Activated CD8-positive, alpha-beta memory T cell treated with anti-CD3 and anti-CD28 coated beads, Interleukin-2, amount 50 U/mL, for 48 hours (primary cell): Measurements from ENCODE around the gene WASF2.
A peak's percentile ranks its signal among the peaks of the same experiment; 100 is the strongest.
"Not testable (repeated sequence)": the region's sequence is repeated elsewhere in the genome, so short reads cannot be mapped to it uniquely, and the experiment has no call there.

Source experiments
- DNase-seq: peaks from one replicate; pipeline ENCODE4 v3.0.0-alpha.2; 2020

WASF2 gene

DNA sequence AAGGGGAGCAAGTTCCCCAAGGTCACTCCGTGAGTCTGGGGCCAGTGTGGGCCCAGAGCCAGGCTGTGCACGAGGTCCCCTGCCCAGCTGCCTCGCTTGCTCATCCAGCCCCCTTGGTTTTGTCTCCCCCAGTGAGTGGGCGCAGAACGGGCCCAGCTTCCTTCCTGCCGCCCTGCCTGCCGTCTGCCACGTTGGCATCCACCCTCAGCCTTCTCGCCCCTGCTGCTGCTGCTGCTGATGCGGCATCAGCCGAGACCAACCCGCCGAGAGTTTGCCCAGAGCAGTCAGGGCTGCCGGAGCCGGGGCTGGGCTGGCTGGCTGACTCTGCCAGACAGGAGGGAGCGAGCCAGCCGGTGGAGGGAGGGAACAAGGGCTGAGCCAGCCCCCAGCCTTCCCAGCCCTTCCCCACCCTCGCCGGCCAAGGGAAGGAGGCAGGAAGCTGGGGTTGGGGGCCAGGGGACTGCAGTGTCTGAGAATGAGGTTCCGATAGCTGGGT lies 31.4 kb upstream of the WASF2 start:
- DNase-seq: peak; percentile 83

DNA sequence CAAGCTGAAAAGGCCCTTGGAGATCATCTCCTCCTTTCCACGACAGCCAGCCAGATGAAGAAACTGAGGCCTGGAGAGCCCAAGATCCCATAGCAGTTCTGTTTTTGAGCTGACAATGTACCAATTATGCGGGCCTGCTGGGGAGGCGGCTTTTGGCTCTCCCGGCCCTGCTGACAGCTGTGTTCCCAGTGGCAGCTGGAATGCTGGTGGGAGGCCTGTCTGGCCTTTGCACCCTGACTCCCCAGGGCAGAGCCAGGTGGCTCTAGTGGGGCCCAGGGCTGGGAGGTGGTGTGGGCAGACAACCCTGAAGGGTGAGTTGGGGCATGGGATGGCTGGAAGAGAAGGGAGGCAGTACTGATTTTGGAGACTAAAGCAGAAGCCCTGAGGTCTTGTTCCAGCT lies 30.7 kb upstream of the WASF2 start:
- peak; percentile 61 for DNase-seq

DNA sequence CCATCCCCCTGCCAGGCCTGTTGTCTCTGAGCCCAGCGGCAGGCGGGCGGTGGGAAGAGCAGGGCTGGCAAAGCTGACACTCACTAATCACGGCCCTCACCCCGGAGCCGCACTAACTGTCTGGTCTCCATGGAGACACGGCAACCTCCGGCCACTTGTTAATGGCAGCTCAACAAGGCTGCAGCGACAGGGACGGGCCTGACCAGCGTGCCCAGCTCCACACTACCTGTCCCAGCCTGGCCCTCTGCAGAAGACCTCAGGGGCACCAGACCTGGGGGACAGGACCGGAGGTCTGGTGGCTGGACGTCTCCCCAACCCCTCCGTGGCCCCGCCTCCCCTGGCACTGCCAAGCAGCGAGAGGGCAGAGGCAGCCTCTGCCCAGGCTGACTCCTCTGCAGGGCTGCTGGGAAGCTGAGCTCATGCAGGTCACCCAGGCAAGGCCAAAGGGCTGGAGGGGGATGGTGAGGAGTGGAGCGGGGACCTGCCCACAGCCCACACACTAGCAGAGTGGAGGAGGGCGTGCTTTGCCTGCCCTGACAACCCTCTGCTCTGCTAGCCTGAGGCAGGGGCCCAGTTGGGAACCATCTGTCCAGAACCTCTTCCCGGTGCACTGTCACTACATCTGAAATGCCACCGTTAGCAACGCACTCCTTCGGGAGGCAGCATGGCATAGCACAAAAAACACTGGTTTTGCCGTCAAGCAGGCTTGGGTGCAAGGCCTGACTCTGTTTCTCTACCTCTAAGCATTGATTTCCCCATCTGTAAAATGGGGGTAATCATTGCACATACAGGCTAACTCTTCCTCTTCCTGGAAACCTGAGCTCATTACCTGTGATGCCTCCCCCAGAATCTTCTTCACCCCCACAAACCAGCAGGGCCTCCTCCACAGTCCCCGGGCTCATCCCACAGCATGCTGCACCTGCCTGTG lies 29.6 kb upstream of the WASF2 start:
- DNase-seq: no peak

DNA sequence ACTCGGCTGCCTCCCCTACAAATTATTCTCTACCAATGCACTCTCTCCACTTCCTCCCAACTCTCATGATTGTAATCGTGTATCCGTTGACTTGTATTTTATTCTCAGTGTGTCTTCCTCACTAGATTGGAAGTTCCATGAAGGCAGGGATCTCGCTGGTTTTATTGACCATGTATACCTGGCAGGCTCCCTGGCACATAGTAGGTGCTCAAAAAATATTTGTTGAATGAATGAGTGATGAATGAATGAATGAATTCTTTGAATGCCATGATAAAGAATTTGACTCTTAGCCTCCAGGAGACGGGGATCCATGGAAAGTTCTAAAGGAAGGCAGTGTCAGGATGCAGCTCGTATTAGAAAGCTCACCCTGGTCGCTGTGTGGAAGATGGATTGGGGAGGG lies 28.8 kb upstream of the WASF2 start:
- no peak for DNase-seq

DNA sequence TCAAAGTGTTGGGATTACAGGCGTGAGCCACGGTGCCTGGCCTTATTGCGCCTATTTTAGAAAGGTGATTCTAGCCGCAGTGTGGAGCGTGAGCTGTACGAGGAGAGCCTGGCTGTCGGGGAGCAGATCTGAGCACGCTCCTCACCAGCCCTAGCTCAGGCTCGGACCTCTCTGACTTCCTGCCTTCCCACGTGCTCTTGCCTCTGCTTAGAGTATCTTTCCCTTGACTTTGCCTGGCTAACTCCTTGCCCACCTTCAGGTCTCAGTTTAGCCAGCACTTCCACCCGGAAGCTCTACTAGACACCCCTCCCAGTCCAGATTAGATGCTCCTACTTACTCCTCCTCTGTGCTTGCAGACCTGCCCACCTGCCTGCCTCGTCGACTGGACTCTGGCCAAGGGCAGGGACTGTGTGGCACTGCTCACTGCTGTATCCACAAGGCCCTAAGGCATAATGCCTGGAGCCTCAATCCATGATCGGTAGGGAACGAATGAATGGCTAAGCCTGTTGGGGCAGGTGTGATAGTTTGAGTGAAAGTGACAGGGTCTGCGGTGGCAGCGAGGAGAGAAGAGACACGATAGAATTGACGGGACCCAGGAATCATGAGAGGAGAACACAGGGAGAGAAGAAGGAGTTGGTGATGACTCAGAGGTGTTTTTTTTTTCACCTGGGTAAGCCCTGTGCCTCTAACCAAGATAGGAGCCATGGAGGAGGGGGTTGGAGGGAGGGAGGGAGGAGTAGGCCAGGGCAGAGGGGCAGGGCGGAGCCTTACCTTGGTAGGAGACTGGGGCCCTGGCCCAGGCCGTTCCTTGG lies 28.1 kb upstream of the WASF2 start:
- no peak for DNase-seq

DNA sequence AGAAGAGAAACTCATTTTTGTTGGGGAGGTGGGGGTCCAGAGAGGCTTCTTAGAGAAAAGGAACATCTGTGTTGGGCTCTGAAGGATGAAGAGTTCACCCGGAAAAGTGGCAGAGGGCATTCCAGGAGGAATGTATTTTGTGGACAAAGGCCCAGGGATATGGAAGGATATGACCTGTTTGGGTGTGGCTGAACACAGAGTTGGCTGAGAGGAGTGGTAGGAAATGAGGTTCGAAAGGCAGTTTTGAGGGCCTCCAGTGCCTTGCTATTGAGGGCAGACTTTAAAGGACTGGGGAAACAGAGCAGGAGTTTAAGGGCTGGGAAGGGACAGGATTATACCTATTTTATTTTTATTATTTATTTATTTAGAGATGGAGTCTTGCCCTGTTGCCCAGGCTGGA lies 27.3 kb upstream of the WASF2 start:
- no peak for DNase-seq

DNA sequence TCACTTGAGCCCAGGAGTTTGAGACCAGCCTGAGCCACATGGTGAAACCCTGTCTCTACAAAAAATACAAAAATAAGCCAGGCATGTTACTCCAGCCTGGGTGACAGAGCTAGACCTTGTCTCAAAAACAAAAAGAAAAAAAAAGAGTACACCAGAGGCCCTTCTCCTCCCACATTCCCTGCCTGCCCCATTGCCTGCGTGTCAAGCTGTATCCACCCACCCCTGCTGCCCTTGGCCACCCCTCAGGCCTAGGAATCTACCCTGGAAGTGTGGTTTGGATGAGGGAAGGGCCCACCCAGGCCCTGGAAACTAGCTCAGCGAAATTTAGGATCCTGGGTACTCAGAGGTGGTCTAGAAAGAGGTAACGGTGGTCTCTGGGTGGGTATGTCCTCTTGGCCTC lies 25.7 kb upstream of the WASF2 start:
- no peak for DNase-seq

DNA sequence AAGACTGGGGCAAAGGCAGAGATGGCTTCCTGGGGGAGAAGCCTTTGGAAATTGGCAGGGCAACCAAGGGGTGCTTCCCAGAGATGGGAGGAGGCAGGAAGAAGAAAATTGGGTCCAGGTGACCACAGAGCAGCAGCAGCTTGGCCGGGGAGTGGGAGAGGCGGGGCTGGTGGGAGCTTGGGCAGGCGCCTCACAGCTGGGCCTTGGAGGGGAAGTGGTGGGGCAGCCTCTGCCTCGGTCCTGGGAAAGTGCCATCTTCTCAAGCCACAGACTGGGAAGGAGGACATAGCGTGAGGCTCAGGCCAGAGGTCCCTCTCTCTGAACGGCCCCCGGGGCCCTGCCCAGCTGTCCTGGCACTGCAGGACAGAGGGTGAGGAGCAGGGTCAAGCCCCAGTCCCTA lies 24.0 kb upstream of the WASF2 start:
- DNase-seq: no peak

DNA sequence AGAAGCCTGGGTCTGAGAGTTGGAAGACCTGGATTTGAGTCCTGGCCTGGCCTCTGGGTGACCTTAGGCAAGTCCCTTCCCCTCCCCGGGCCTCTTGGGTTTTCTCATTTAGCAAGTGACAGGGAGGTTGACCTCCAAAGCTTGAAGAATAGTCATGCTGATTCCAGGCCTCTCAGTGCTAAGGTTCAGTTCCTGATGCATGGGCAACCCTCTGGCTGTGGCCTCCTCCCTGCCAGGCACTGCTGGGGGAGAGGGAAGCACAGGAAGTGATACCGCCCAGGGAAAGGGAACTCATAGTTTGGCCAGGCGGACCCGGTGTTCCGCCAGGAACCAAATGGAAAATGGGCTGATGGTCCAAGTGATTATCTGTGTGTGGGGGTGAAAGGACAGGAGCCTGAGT lies 23.6 kb upstream of the WASF2 start:
- DNase-seq: no peak

DNA sequence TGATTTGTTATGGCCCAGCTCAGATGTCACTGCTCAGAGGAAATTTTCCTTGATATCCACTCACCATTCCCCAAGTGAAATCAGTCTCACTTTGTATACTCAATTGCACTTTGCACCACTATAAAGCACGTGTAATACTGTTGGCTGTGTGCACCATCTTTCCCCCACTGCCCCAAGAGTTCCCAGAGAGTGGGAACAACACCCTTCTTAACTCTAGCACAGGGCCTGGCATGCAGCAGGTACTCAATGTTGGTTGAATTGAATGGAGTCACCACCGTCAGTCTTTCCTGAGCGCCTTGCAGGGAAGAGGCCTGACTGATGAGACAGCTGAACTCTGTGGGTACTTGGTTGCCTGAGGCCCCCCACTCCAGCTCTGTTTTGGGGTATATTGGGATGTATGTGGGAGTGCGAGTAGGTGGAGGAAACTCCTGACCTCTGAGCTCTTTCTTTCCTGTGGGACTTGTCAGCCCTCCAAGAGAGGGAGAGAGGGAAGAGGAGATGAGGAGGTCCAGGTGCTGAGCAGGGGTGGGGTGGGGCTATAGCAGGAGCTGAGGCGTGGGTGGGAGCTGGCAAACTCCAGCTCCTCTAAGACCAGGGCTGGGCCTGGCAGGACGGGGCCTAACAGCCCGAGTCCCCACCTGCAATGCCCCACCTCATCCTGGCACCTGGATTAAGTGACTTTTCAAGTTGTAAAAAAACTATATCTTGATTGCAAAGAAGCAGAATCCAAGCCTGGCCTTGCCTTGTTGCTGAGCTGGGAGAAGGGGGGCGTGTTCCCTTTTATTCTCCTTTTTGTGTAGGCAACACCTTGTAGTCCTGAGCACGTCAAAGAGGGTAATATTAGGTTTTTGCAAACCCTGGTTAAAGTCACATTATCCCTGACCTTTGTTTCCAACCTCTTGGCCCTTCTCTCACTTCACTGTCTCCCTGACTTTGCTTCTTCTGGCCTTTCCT lies 19.4 kb upstream of the WASF2 start:
- no peak for DNase-seq

DNA sequence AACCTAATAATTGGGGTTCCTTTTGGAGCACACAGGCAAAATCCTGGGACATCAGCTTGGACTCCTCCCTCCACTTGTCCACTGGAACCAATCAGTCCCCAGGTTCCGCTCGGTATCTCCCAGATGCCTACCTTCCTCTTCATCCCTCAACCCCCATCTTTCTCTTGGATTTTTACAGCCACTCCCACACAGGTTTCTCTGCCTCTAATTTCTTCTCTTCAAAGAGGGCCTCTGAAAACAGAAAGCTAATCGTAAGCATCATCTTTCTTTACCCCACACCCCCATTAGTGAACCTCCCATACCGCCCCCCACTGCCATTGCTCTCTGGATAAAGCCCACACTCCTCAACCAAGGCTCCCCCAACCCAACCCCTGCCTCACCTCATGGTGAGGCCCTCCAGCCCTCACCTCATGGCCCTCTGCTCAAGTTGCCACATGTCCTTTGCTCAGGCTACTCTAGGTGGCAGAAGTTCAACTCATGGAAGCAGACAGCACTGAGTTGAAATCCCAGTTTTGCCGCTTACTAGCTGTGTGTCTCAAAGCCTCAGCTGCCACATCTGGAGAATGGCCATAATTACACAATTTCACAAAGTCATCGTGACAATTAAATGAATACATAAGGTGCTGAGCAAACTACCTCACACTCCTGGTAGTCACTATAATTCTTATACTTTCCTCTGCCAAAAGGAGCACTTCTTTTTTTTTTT lies 18.1 kb upstream of the WASF2 start:
- no peak for DNase-seq

DNA sequence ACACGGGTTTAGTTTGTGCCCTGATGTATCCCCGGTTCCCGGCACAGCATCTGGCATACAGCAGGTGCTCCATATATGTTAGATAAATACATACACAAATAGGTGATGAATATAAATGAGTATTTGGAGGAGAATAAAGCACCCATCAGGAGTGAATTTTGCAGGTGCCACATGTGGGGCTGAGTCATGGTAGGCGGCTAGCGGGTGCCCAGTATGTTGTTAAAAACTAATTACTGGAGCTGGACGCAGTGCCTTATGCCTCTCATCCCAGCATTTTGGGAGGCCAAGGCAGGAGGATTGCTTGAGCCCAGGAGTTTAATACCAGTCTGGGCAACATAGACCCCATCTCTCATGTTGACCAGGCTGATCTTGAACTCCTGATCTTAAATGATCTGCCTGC lies 16.7 kb upstream of the WASF2 start:
- no peak for DNase-seq

DNA sequence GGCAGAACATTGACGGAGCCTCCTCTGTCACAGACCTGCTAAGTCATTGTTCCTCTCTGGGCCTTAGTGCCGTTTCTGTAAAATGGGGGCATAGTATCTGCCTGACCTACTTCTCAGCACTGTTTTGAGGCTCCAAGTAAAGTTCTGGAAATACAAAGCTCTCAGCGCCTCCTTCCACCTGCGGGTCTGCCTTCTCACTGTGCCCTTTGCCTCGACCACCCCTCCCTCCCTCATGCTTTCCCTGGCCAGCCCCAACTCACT lies 15.4 kb upstream of the WASF2 start:
- no peak for DNase-seq

DNA sequence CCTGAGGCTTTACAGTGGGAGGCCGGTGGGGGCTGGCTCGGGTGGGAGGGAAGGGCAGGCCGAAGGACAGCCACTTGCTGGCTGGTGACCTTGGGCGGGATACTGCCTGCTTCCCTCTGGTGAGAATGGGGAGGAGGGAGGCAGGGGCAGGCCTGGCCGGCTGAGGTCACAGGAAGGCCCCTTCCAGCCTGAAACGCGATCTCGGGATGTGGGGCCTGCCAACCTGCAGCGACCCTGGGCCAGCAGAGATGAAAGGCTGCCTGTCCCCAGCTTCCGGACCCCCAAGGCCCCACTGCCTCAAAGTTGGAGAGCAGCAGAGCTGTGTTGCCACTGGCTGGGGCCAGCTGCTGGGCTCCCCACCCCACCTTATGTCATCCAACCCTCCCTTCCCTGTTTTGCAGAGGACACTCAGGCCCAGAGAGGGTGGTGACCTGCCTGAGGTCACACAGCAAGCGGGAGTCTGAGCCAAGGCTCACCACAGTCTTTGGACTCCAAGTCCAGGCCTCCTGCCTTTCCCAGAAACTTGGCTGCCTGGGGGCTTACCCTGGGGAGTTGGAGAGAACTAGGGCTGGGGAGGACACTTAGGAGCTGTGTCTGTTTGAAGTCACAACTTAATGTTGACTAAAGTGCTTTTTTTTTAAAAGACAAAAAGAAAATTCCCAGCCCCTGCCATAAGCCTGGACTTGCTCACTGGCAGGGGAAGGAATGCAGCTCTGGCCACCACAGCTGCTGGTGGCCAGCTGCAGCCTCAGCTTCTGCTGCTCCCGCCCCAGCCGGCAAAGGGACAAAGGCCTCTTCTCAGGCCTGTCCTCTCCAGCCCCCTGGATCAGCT lies 14.8 kb upstream of the WASF2 start:
- DNase-seq: no peak

DNA sequence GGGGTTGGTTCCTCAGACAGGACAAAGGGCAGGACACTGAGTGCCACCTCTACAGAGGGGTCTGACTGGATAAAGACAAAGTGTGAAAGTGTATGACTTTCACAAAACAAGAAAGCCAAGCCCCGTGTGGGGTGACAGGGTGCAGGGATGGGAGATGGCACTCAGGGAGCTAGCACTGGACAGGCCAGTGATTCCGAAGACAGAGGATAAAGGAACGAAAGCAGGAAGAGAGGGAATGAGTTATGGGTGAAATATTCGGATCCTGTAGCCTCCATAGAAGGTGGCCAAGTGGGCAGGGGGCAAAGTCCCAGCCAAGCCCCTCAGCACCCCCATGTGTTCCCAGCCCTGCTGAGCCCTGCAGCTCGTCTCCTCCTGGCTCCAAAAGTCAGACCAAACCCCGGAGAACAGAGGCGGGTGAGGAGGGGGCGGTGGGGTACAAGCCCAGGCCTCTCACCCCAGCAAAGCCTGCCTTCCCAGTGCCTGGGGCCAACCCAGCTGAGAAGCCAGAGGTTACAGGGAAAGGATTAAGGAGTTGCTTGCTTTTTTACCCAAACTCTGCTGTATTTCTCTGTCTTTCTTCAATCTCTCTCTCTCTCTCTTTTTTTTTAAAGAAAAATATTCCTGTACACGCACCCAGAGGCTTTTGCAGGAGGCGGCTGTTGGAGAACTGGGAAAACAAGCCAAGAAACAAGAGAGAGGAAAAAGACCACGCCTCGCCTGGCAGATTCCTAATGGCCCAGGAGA lies 14.0 kb upstream of the WASF2 start:
- DNase-seq: no peak

DNA sequence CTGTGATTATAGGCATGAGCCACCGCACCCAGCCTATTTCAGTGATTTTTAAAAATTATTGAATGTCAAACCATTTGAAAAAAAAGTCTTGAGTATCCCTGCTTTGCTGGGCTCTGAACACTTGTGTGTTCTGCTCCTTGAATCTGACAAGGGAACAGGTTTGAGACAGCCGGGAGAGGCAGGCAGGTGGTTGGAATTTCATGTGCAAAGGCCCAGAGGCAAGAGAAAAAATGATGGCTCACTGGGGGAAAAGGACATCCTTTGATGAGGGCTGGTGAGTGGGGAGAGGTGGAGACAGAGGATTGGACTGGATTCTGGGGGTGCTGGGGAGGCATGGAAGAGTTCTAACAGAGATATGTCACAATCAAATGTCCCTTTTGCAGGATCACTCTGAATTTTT lies 13.1 kb upstream of the WASF2 start:
- no peak for DNase-seq

DNA sequence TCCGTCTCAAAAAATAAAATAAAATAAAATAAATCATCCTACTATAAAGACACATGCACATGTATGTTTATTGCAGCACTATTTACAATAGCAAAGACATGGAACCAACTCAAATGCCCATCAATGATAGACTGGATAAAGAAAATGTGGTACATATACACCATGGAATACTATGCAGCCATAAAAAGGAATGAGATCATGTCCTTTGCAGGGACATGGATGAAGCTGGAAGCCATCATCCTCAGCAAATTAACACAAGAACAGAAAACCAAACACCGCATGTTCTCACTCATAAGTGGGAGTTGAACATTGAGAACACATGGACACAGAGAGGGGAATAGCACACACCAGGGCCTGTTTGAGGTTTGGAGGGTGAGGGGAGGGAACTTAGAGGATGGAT lies 11.2 kb upstream of the WASF2 start:
- not testable (repeated sequence) for DNase-seq

DNA sequence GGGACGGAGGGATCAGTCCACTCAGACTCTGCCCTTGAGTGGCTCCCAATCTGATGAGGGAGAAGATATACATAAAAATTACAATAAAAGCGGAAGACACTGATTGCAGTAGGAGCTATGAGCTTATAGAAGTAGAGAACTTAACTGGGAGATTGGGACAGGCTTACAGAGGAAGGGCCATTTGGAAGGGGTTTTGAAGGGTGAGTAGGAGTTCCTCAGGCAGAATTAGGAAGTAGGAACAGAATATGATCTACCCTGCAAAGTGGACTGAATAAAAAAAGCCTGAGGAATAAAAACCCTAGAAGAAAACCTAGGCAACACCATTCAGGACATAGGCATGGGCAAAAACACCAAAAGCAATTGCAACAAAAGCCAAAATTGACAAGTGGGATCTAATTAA lies 9.2 kb upstream of the WASF2 start:
- DNase-seq: no peak

DNA sequence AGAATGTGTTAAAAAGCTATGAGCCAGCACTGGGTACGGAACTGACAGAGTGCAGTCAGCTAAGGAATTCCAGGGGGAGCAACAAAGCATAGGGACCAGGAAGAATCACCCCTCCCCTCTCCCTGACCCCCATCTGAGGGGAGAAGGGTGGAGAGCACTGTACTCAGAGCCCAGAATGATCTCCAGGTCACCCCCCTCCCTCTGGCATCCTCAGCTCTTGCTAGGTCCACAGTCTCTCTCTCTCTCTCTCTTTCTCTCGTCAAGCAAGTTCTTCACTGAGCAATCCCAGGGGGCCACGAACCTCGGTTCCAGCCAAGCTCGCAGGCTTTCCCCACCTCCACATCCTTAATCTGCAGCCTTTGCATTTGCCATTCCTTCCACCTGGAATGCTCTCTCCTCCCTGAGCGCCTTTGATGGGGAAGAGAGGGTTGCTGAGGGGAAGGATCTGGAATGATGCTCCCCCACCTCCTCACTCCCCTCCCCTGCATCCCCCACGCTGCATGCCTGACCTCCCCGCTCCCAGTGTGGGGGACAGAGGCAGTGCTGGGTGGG lies 6.7 kb upstream of the WASF2 start:
- DNase-seq: no peak

DNA sequence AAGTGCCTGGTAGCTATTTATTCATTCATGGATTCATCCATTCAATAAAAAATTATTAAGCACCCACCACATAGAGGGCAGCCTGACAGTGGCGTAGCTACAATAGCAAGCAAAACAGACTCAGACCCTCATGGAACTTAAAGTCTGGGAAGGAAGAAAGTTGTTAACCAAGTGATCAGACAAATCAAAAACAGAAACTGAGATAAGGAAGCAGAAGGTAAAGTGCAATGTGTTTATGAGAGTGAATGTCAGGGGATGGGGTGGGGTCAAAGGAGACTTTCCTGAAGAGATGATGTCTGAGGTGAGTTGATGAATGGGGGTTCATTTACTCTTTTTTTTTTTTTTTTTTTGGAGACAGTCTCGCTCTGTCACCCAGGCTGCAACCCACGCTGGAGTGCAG lies 2.8 kb upstream of the WASF2 start:
- DNase-seq: no peak
